Upper lobe of left lung (tissue), 4 donors: ENCODE measurements around the gene GABRB1.

Experiments used
- CTCF ChIP-seq, 6 experiments: fragments of 450-650 bp in 4 of 6; fragments of 200-600 bp in 2 of 6; sonication (generic) in 2 of 6; IDR thresholded peaks; one replicate each; pipeline ENCODE4 v1.5.1; 2016 to 2019; ENCODE audit warnings: antibody characterized with exemption in 6 of 6
- EP300 ChIP-seq, 4 donors: sonication (generic); formaldehyde crosslinking; IDR thresholded peaks; one replicate each; pipeline ENCODE4 v1.5.1; 2017; ENCODE audit warnings: antibody characterized with exemption in 4 of 4, control low read depth in 2 of 4
- POLR2A ChIP-seq, 4 donors: fragments of 450-650 bp; IDR thresholded peaks; one replicate each; pipeline ENCODE4 v1.5.1; 2016 to 2017; ENCODE audit warnings: antibody characterized with exemption in 4 of 4, mild to moderate bottlenecking in 2 of 4
- POLR2AphosphoS5 ChIP-seq, 2 donors: sonication (generic); formaldehyde crosslinking; IDR thresholded peaks; one replicate each; pipeline ENCODE4 v1.5.1; 2017; ENCODE audit warnings: antibody characterized with exemption in 2 of 2

- no peak for TF ChIP-seq EP300 (IDR thresholded peaks at IDR 0.05)
- no peak for TF ChIP-seq CTCF (IDR thresholded peaks at IDR 0.05)
- TF ChIP-seq POLR2A (IDR thresholded peaks at IDR 0.05): no peak
- TF ChIP-seq POLR2AphosphoS5 (IDR thresholded peaks at IDR 0.05): no peak
These were observed 13.9 kb upstream of the GABRB1 start for GRCh38 chr4:47017494-47017893.
